HG03565 (cell line): ENCODE data around the gene TGM4.
"Not testable (repeated sequence)": the region's sequence is repeated elsewhere in the genome, so short reads cannot be mapped to it uniquely, and the experiment has no call there.

Experiments used
- ATAC-seq: cut with Tn5 transposase; IDR thresholded peaks from one replicate; pipeline ENCODE4 v1.9.1; 2021; ENCODE audit warnings: mild to moderate bottlenecking, moderate library complexity; ENCODE audit not compliant: unreplicated experiment

Gene TGM4

DNA sequence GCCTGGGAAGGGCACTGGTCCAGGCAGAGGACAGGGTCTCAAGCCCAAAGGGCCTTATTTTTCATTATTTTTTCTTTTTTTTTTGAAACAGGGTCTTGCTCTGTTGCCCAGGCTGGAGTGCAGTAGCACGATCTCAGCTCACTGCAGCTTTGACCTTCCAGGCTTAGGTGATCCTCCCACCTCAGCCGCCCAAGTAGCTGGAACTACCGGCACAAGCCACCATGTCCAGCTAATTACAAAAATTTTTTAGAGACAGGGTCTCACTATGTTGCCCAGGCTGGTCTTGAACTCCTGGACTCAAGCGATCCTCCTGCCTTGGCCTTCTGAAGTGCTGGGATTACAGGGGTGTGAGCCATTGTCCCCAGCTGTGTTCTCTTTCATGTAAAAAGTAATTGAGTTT, 75.4 kb downstream of the TGM4 start:
- ATAC-seq: not testable (repeated sequence)

DNA sequence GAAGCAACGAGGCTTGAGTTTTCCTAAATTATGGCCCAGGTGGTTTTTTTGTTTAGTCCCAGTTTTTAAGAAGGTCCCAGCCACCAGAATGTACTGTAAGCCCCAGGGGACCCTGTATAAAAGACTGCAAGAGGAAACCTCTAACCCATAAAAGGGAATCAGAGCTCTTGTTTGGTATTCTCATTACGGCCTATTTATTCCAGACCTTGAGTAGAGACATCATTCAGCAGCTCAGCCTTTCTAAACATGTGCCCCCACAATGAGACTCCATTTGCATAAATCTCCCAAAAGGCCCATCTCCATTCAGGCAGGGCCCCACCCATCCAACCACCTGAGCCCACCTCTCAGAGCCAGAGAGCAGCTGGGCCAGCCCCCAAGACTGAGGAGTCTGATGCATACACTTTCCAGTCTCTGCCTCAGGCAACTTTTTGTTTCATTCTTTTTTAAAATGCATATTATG, 75.9 kb downstream of the TGM4 start:
- no peak for ATAC-seq

DNA sequence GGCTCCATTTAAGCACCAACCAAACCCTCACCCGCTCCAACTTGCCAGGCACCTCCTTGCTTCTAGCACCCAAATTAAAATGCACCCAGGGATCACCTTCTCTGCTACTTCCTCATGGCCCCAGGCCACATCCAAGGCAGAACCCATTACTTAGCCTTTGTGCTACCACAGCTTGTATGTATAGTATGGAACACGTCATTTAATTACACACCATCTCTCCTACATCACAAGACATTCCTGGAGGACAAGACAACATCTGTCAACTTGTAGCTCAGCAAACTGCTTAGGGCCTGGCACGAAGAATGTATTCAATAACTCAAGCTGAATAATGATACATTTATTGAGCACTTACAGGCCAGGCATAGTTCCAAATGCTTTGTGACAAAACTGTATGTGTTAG, 78.3 kb downstream of the TGM4 start:
- ATAC-seq: no peak

DNA sequence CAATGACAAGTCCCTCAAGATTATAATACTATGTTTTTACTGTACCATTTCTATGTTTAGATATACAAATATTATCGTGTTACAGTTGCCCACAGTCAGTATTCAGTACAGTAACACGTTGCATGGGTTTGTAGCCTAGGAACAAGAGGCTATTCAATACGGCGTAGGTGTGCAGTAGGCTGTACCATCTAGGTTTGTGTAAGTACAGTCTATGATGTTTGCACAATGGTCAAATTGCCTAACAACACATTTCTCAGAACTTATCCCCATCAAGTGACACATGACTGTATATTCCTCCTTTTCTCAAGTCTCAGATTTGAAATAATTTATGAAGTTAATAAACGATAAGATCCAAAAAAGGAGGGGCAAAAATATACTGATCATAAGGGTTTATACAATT, 79.9 kb downstream of the TGM4 start:
- ATAC-seq: no peak

DNA sequence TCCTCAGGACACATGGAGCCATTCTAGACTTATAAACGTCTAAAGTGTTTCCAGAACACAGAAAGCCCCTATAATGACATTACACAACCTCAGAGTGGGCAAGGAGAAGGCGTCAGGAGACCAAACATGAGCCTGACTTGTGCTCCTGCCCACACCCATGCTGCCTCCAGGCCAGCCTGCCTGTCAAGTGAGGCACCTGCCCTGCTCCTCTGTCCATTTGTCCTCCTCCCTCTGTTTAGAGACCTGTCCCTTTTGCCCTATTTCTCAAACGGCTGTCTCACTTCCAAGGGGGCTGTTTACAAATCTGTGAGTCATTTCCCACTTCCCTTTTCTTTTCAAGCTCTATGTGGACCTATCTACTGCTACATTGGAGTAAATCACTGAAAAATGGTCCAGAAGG, 80.6 kb downstream of the TGM4 start:
- ATAC-seq: peak; percentile 55

DNA sequence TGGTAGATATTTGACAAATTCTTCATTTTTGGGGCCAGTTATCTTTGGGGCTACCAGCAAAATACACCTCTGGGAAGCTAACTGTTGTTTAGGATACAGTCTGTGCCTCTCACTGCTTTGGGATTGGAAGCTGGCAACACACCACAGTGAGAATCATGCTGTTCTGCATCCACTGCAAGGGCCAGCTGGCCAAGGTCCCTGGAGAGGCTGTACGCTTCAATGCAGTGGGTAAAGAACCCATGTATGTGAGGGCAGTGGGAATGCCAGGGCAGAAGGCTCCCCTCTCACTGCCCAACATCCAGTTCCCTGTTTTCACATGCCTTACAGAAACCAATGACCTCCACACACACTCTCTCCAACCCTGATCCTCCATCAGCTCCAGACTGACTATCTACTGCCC, 81.5 kb downstream of the TGM4 start:
- ATAC-seq: no peak

DNA sequence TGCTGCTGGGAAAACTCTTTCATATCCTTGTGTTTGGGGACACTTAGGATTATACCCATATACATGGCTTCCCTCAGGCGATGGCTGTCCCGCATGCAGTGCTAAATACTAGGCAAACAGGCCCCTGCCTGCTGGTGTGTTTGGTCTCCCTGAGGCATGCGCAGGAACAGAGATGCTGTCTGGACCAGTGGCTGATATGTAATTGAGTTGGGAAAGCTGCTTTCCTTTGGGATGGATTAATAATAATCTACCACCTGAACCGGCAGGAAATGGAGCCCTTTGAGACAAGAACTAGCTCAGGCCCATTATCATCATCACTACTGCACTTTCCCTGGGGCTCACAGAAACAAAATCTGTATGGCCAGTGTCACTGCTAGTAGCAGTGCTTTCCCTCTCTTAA, 83.6 kb downstream of the TGM4 start:
- no peak for ATAC-seq

DNA sequence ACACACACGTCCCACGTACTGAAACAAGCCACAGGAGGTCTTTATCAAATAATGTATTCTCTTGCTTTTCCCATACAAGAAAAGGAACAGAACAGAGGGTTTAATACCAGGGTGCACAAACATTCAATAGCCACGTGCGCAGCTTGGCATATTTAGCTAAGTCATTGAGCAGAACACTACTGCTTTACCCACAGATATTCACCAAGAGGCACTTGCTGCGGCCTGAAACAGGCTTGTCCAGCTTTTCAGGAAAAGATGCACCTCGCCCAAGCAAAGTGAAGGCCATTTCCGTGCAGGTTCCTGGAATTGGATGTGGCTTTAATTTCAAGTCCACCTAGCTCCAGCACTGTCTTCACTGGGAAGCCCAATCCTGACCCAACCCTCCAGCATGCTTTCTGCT, 84.0 kb downstream of the TGM4 start:
- ATAC-seq: no peak

DNA sequence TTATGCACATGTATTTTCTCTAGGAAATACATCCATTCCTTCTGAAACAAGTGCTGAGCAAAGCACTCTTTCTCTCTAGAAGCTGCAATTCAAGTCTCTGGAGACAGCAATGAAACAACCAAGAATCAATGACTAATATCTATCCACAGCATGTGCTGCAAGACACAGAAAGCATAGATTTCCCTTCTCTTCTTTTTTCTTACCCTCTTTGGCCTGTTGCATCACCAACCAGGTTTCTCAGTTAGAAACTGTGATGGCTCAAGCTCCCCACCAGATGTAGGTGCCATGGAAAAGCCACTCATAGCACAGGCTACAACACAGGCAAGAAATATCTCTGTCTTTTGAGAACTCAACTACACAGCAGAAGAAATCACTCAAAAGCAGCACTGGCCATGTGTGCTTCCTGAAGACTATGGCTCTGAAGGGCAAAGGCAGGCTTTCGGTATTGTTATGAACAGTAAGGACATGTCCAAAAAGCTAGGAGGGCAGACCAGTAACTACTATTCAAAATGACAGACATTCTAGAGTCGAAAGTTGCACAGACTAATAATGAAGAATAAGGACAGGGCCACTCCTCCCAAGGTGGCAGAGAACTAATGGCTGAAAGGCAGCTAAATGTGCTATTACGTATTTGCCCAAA, 86.1 kb downstream of the TGM4 start:
- ATAC-seq: no peak

DNA sequence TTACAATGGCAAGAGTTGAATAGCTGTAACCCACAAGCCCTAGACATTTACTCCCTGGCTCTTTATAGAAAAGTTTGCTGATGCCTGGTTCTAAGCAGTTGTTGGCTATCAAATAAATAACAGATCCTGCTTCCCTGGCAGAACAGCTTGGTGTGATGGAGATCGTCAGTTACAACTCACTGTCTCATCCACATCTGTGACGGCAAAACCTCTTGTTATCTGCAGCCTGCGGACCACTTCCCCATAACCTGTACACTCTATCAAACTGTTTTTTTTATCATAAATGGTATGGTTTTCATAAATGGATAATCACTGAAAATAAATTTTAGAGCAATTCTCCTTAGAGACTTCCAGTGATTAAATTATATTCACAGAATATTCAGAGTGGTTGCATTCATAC, 87.5 kb downstream of the TGM4 start:
- no peak for ATAC-seq

DNA sequence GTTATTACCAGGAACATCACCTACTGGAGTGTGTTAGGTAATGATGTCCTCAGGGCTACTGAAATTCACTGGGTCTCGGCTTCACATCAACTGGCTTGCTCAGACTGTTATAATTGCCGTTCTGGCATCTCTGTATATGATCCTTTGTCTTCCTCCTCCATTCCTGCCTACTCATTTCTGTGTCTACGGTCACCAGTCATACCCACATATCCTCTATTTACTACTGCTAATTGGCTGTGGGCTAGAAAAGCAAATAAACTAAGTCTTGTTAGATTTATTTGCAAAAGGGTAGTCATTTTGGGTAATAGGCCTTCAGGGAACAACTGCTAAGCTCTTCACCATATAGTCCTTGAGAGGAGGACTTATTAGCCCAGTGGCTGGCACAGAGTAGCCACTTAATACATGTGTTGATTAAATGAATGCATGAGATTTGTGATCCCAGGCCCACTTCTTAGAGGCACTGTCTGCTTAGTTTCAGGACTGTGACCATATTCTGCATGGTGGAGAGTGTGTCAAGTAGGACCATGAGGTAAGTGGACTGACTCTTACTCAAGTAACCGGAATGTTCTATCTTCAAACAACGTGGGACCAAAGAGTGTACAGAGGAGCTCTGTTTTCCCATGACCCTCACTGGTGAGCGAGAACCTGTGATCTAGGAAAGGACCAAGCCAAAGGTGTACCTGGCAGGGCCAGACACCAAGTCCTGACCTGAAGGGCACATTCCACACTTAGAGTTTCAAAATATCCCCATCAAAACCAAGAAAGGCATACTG, 88.4 kb downstream of the TGM4 start:
- ATAC-seq: no peak

DNA sequence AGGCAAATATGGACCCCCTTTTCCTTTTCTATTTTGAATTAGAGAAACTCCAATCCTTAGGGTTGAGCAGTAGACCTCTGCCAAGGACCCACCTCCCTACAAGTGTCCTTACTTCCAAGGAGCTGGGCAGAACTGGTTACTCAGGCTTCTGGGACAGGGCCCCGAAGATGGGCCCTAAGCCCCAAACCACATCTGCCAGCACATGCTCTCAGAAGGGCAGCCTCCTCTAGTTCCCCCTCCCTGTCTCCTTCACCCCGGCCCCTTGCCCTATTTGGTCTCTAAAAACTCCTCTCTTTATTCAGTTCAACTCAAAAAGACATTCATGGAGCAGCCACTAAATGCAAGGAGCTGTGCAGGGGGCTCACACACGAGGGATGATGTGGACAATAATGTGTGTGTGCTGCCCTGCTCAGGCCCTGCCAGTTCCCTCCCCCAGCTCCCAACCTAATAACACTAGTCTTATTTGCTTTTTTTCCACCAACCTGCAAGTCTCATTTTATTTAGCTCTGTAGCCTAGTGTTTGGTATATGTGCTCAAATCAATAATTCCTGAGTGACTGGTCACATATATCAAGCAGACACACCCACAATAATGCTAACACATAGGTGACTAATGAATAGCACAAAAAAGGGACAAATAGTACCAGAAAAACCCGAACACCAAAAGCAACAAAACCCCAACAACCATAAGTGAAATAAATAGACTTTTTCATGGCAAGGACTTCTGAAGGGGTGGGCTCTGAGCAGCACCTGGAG, 89.3 kb downstream of the TGM4 start:
- ATAC-seq: no peak
